PC-9 (cell line): ENCODE measurements around the gene FIBCD1.

ENCODE experiments used
- EZH2 ChIP-seq: fragments of 200-600 bp; sonication (generic); IDR thresholded peaks from 2 replicates; pipeline ENCODE4 v1.8.0; 2017; ENCODE audit warnings: antibody characterized with exemption, low read depth
- TF ChIP-seq, protein P1 (sequence below): fragments of 200-600 bp; sonication (generic); conservative IDR thresholded peaks from 2 replicates; pipeline ENCODE4 v1.6.1; 2017; ENCODE audit warnings: mixed run types, antibody characterized with exemption, mild to moderate bottlenecking, moderate library complexity

DNA sequence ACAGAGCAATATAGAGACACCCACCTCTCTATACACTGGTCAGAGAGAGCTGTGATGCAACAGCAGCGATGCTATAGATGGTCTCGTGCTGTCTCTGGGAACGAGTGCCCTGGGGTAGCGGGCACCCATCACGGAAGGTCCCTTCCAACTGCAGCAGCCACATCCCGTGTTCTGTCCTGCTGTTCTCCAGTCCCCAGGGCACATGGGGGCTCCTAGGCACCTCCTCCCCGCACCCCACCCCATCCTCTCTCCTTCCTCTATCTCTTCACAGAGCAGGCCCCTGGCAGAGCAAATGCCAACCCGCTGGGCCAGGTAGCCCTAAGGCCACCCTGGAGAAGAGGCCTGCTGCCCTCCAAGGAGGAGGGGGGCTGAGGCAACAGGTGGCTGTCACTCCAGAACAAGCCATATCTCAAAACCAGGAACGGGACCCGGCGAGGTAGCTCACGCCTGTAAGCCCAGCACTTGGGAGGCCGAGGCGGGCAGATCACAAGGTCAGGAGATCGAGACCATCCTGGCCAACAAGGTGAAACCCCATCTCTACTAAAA lies 8.2 kb downstream of the FIBCD1 start:
- TF ChIP-seq, protein P1, sequence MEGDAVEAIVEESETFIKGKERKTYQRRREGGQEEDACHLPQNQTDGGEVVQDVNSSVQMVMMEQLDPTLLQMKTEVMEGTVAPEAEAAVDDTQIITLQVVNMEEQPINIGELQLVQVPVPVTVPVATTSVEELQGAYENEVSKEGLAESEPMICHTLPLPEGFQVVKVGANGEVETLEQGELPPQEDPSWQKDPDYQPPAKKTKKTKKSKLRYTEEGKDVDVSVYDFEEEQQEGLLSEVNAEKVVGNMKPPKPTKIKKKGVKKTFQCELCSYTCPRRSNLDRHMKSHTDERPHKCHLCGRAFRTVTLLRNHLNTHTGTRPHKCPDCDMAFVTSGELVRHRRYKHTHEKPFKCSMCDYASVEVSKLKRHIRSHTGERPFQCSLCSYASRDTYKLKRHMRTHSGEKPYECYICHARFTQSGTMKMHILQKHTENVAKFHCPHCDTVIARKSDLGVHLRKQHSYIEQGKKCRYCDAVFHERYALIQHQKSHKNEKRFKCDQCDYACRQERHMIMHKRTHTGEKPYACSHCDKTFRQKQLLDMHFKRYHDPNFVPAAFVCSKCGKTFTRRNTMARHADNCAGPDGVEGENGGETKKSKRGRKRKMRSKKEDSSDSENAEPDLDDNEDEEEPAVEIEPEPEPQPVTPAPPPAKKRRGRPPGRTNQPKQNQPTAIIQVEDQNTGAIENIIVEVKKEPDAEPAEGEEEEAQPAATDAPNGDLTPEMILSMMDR, result no peak
- TF ChIP-seq EZH2, result no peak
